ENCODE measurements around the gene SPOCK1. TPM values are rescaled to one million over a fixed set of nuclear protein-coding genes. Genes with fewer than 3 reads are reported as not detected.
A peak's percentile ranks its signal among the peaks of the same experiment; 100 is the strongest.

SPOCK1 gene
- total and polyA plus RNA-seq, 4 donors, result 0.48 to 4.5 (median 0.69) TPM

- Histone ChIP-seq H3K9me3 (ENCODE audit: control insufficient read depth in 4 of 4, insufficient read depth in 3 of 4, low read length in 3 of 4) (peaks cover 0 to 5% (median 0%) of the 10 kb centered on the region in 4 donors), H3K36me3 (ENCODE audit: control insufficient read depth in 4 of 4, insufficient read depth in 4 of 4, low read length in 4 of 4) (no peaks in the 10 kb centered on the region), H3K9ac (ENCODE audit: insufficient read depth in 1 of 2, low read length in 2 of 2) (no peak overlapping the region), H3K4me1 (ENCODE audit: control insufficient read depth in 5 of 5, insufficient read depth in 5 of 5, low read length in 5 of 5) (no peaks in the 10 kb centered on the region), H3K27ac (ENCODE audit: low read depth in 1 of 2, low read length in 1 of 2) (no peak overlapping the region), H3K4me3 (no peak overlapping the region), H3K27me3 (ENCODE audit: control insufficient read depth in 3 of 3, insufficient read depth in 3 of 3, low read length in 2 of 3) (peaks cover 0 to 4% (median 0%) of the 10 kb centered on the region in 3 donors)
- 95 to 98% methylated on average over 1 of the region's 1 CpG for WGBS, 2 donors
- DNase-seq, result no peak
- ATAC-seq (ENCODE audit: insufficient read depth, low FRiP score), result no peak
- no peak for TF ChIP-seq CTCF (IDR thresholded peaks at IDR 0.05; ENCODE audit: control extremely low read depth, extremely low read depth)
These were observed 372.3 kb downstream of the SPOCK1 start for GRCh38 chr5:137126829-137127228.

- 62 to 81% methylated on average over 2 of the region's 2 CpGs for WGBS, 2 donors
- Histone ChIP-seq H3K4me1 (ENCODE audit: control insufficient read depth in 5 of 5, insufficient read depth in 5 of 5, low read length in 5 of 5) (no peaks in the 10 kb centered on the region), H3K9ac (ENCODE audit: insufficient read depth in 1 of 2, low read length in 2 of 2) (no peak overlapping the region), H3K27ac (ENCODE audit: low read depth in 1 of 2, low read length in 1 of 2) (no peak overlapping the region), H3K4me3 (no peak overlapping the region), H3K36me3 (ENCODE audit: control insufficient read depth in 4 of 4, insufficient read depth in 4 of 4, low read length in 4 of 4) (no peaks in the 10 kb centered on the region), H3K27me3 (ENCODE audit: control insufficient read depth in 3 of 3, insufficient read depth in 3 of 3, low read length in 2 of 3) (peaks cover 0 to 15% (median 0%) of the 10 kb centered on the region in 3 donors), H3K9me3 (ENCODE audit: control insufficient read depth in 4 of 4, insufficient read depth in 3 of 4, low read length in 3 of 4) (peaks cover 0 to 2% (median 0%) of the 10 kb centered on the region in 4 donors)
- no peak for TF ChIP-seq CTCF (IDR thresholded peaks at IDR 0.05; ENCODE audit: control extremely low read depth, extremely low read depth)
- ATAC-seq (ENCODE audit: insufficient read depth, low FRiP score) (no peak), DNase-seq (no peak)
These were observed 376.6 kb downstream of the SPOCK1 start for GRCh38 chr5:137122558-137122957.

GRCh38 chr5:137122075-137122474, 377.1 kb downstream of the SPOCK1 start:
- no peak for ATAC-seq (ENCODE audit: insufficient read depth, low FRiP score)
- Histone ChIP-seq H3K36me3 (ENCODE audit: control insufficient read depth in 4 of 4, insufficient read depth in 4 of 4, low read length in 4 of 4) (no peaks in the 10 kb centered on the region), H3K9ac (ENCODE audit: insufficient read depth in 1 of 2, low read length in 2 of 2) (no peak overlapping the region), H3K27ac (ENCODE audit: low read depth in 1 of 2, low read length in 1 of 2) (no peak overlapping the region), H3K4me1 (ENCODE audit: control insufficient read depth in 5 of 5, insufficient read depth in 5 of 5, low read length in 5 of 5) (no peaks in the 10 kb centered on the region), H3K9me3 (ENCODE audit: control insufficient read depth in 4 of 4, insufficient read depth in 3 of 4, low read length in 3 of 4) (no peaks in the 10 kb centered on the region), H3K27me3 (ENCODE audit: control insufficient read depth in 3 of 3, insufficient read depth in 3 of 3, low read length in 2 of 3) (peaks cover 0 to 12% (median 0%) of the 10 kb centered on the region in 3 donors), H3K4me3 (no peak overlapping the region)
- whole genome bisulfite sequencing, 2 donors, result 51 to 54% methylated on average over 3 of the region's 3 CpGs
- DNase-seq, result peak; percentile 16 to 37 (median 34)
- no peak for TF ChIP-seq CTCF (IDR thresholded peaks at IDR 0.05; ENCODE audit: control extremely low read depth, extremely low read depth)

GRCh38 chr5:137119321-137119720, 379.8 kb downstream of the SPOCK1 start:
- Histone ChIP-seq H3K36me3 (ENCODE audit: control insufficient read depth in 4 of 4, insufficient read depth in 4 of 4, low read length in 4 of 4) (no peaks in the 10 kb centered on the region), H3K9me3 (ENCODE audit: control insufficient read depth in 4 of 4, insufficient read depth in 3 of 4, low read length in 3 of 4) (no peaks in the 10 kb centered on the region), H3K4me1 (ENCODE audit: control insufficient read depth in 5 of 5, insufficient read depth in 5 of 5, low read length in 5 of 5) (no peaks in the 10 kb centered on the region), H3K27me3 (ENCODE audit: control insufficient read depth in 3 of 3, insufficient read depth in 3 of 3, low read length in 2 of 3) (peaks cover 0 to 14% (median 0%) of the 10 kb centered on the region in 3 donors), H3K4me3 (no peak overlapping the region), H3K9ac (ENCODE audit: insufficient read depth in 1 of 2, low read length in 2 of 2) (no peak overlapping the region), H3K27ac (ENCODE audit: low read depth in 1 of 2, low read length in 1 of 2) (no peak overlapping the region)
- WGBS, 2 donors, result 62 to 81% methylated on average over 6 of the region's 6 CpGs
- no peak for TF ChIP-seq CTCF (IDR thresholded peaks at IDR 0.05; ENCODE audit: control extremely low read depth, extremely low read depth)
- no peak for DNase-seq
- no peak for ATAC-seq (ENCODE audit: insufficient read depth, low FRiP score)
